Tibial nerve (tissue), 4 donors: ENCODE data around the gene GM2A.

Experiments
- CTCF ChIP-seq, 5 experiments: fragments of 200-600 bp in 3 of 5; fragments of 450-650 bp in 2 of 5; sonication (generic) in 3 of 5; IDR thresholded peaks; one replicate each; pipeline ENCODE4 v1.5.1; 2016 to 2019; ENCODE audit warnings: antibody characterized with exemption in 5 of 5, mild to moderate bottlenecking in 3 of 5, moderate library complexity in 2 of 5
- EP300 ChIP-seq, 2 donors: sonication (generic); formaldehyde crosslinking; IDR thresholded peaks; one replicate each; pipeline ENCODE4 v1.6.1; 2017; ENCODE audit warnings: antibody characterized with exemption in 2 of 2, mild to moderate bottlenecking in 1 of 2
- POLR2A ChIP-seq, 2 donors: fragments of 450-650 bp; IDR thresholded peaks; one replicate each; pipeline ENCODE4 v1.6.1; 2017; ENCODE audit warnings: antibody characterized with exemption in 2 of 2, mild to moderate bottlenecking in 2 of 2, moderate library complexity in 2 of 2

- no peak for TF ChIP-seq CTCF (IDR thresholded peaks at IDR 0.05)
- TF ChIP-seq POLR2A (IDR thresholded peaks at IDR 0.05) = no peak
- TF ChIP-seq EP300 (IDR thresholded peaks at IDR 0.05) = no peak
Measured at GRCh38 chr5:151267491-151268260, 14.7 kb downstream of the GM2A start.
